HG03095 (cell line): ENCODE data around the gene SLC25A13.

Experiments
- ATAC-seq: cut with Tn5 transposase; IDR thresholded peaks from one replicate; pipeline ENCODE4 v1.9.1; 2021; ENCODE audit warnings: moderate library complexity; ENCODE audit not compliant: unreplicated experiment

Gene SLC25A13

GRCh38 chr7:96326752-96327151, 4.9 kb upstream of the SLC25A13 start:
- ATAC-seq, result peak; percentile 31

DNA sequence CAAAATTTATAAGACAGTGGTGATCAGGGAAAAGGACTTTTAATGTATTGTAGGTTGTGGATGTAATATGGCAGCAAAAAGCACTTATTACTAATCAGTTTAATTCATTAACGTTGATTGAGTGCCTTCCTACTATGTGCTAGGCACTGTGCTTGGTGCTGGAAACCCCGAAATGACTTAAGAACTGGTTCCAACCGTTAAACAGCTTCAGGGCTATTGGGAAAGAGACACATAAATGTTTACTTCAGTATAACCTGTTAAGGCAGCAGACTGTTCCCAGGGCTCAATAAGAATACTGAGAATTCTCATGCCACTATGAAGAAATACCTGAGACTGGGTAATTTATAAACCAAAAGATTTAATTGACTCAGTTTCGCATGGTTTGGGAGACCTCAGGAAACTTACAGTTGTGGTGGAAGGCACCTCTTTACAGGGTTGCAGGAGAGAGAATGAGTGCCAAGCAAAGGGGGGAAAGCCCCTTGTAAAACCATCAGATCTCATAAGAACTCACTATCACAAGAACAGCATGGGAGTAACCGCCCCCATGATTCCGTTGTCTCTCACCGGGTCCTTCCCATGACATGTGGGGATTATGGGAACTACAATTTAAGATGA, 1.1 kb upstream of the SLC25A13 start:
- ATAC-seq, result no peak

- no peak for ATAC-seq
These were observed 436 bp upstream of the SLC25A13 start for GRCh38 chr7:96322373-96322695.

DNA sequence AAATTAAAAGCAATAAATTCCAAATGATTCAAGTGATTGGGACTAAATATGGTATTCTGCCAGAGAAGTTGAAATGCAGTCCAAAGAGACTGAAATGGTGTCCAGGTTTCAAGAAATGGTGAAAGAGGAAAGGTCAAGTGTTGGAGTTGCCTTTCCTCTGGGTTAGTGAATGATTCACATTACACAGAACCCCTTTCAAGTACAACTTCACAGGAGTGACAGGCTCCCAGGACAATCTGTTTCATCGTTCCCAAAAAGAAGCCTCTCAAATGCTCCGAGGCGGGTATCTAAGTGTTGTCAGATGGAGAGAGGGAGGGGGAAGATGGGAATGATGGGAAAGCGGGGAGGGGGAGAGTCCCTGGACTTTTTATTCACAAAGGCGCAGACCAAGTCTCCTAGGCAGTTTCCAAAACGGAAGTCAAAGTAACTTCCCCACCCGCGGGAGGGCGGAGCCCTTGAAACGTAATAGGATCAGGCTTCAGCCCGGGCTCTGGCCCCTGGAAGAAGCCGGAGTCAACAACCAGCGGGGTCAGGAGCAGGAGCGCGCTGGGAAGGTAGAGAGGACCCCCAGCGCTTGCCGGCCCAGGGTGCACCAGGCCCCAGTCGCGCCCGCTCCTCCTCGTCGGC, 754 bp downstream of the SLC25A13 start:
- ATAC-seq, result peak; percentile 44

DNA sequence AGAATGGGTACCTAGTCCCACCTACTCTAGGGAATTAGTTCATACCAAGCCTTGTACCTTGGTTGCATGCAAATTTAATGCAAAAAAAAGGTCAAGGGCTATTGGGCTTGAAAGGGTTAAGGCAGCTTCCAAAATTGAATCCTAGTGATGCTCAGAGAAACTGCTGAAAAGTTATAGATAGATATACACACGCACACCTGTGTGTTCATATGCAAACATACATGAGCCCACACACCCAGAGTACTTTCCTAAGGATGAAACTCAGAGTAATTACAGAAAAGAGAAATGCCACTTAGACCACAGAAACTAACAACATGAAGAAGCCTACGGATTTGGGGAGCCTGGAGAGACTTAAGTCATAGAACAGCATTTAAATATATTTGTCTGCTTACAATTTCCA, 1.5 kb downstream of the SLC25A13 start:
- peak; percentile 34 for ATAC-seq

DNA sequence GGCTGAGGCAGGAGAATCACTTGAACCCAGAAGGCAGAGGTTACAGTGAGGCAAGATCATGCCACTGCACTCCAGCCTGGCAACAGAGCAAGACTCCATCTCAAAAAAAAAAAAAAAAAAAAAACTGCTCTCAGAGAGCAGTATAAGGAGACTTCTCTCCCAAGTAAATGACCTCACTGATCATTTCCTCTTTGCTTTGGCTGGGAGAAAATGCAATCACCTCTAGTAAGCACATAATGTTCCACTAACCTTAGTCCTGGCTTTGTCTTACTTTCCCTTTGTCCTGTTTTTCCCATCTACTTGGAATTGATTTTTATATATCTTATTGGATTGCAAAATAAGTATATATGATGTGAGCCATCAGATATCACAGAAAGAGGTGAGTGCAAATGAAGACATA, 2.5 kb downstream of the SLC25A13 start:
- ATAC-seq, result no peak

DNA sequence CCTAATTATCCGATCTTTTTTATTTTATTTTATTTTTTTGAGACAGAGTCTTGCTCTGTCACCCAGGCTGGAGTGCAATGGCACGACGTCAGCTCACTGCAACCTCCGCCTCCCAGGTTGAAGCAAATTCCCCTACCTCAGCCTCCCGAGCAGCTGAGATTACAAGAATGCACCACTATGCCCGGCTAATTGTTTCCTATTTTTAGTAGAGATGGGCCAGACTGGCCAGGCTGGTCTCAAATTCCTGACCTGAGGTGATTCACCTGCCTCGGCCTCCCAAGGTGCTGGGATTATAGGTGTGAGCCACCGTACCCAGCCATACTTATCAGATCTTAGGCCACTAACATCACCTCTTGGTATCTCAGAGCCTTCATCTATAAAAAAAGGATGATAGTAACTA, 4.9 kb downstream of the SLC25A13 start:
- ATAC-seq, result no peak

DNA sequence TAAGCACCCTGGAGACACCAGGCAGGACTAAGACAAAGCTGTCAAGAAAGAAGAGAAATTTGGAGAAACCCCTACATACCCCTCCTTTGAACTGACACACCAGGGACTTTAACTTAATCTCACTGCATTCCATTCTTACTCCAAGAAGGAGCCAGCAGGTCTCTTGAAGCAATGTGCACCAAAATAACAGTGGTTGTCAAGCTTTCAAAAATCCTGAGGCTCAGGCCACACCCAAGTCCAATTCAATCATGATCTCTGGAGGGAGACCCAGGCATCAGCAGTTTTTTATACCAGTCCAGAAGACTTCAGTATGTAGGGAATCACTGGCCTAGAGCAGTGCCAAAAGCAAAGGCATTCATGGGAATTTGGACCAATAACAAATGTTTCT, 6.8 kb downstream of the SLC25A13 start:
- ATAC-seq, result no peak

DNA sequence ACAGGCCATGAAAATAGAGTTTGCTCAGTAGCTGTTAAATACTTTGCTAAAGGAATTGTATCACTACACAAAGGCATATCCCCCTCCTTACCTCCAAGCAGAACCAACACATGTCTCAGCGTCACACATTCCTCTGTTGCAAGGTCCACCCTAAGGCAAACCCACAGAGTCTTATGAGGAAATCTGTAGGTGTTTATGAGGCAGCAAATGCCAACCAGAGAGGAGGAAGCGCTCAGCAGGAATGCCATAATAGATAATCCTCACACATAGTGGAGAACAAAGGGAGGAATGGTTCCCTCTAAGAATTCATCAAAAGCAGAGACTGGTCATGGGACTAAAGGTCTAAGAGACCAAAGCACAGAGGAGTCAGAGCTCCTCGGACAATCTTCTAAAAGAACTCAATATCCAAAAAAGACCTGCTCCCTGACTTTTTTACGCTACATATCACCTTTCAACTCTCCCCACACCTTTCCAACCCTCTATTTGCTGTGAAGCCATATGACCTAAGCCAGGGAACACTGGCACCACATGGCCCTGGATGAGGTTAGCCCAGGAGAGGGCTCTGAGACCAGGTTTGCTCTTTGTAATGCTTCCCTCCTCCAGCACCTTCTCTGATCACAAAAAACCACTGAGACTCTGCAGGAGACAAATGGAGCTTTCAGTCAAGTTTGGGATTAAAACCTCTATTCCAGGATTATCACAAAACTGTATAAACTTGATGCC, 7.3 kb downstream of the SLC25A13 start:
- no peak for ATAC-seq

GRCh38 chr7:96313940-96314339, 8.0 kb downstream of the SLC25A13 start:
- no peak for ATAC-seq

GRCh38 chr7:96312502-96312901, 9.4 kb downstream of the SLC25A13 start:
- ATAC-seq, result no peak

GRCh38 chr7:96311967-96312366, 9.9 kb downstream of the SLC25A13 start:
- no peak for ATAC-seq

GRCh38 chr7:96310110-96310509, 11.8 kb downstream of the SLC25A13 start:
- no peak for ATAC-seq

DNA sequence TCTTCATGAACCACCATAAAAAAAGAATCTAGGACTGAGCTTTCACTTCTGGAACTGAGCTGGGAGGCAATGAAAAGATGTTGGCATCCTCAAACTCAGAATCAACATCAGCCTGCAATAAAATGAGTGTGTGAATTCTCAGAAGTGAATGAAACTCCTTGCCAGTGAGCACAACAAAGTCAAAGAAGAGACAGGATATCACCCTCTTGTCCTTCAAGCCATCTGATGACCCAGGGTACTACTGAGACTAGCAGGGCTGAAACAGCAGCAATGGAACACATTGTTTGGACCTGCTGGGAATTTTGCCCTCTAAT, 13.0 kb downstream of the SLC25A13 start:
- ATAC-seq, result no peak

DNA sequence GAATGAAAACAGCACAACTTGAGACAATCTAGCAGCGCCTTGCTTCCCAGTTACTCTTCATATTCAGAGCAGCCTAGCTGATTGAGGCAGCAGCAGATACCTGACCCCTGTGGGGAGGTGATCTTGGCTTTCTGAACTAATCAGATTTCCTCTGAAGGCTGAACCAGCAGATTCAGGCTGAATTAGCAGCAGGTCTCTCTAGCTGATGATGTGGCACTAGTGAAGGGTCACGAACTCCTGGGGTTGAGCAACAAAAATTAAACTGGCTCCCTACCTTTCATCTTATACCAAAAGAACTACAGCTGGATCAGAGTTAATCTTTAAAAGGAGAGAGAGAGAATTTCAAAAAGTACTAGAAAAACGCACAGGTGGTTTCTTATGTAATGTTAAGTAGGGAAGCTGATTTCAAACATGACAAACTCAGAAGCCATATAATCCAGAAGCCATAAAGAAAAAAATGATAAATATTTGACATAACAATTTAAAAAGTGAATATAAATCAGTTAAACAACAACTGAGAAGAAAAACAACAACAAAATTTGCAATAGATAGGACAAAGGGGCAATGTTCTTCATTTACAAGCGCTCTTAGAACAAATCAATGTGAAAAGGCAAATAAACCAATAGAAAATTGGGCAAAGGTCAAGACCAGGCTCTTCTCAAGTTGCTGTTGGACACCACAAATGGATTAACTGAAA, 13.5 kb downstream of the SLC25A13 start:
- ATAC-seq, result no peak

DNA sequence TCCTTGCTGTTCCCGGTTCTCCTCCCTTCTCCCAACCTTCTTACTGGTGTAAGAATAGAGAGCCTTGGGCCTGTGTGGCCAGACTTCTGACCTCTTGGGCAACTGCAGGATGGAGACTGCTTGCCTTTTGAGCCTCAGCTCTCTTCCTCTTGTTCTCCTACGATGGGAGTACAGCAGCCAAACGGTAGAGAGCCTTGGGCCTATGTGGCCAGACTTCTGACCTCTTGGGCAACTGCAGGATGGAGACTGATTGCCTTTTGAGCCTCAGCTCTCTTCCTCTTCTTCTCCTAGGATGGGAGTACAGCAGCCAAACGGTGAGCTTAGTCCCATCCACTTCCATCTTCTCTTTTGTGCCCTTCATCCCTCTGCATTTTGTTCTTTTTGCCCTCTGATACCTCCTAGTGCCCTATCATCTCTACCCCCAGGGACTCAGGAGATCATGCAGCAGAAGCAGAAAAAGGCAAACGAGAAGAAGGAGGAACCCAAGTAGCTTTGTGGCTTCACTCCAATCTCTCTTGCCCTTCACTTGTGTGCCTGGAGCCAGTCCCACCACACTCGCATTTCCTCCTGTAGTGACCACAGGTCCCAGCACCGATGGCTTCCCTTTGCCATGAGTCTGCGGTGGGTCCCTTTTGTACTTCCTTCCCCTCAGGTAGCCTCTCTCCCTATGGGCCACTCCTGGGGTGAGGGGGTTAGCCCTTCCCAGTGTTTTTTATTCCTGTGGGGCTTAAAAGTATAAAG, 15.3 kb downstream of the SLC25A13 start:
- no peak for ATAC-seq

DNA sequence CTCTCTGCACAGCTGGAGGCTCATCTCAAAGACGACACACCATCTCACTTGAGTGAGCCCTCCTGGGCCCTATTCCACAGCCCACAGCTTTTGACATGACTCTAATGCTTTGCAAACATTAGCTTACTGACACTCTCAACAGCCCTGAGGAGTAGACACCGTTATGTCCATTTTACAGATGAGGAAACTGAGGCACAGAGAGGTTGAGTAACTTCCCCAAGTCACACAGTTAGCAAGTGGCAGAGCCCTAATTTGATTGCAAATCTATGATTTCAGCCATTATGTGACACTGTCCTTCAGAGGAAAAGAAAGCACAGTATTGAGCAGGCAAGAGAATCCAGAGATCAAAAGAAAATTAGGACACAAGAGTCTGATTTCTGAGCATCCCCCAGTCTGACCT, 16.0 kb downstream of the SLC25A13 start:
- no peak for ATAC-seq

DNA sequence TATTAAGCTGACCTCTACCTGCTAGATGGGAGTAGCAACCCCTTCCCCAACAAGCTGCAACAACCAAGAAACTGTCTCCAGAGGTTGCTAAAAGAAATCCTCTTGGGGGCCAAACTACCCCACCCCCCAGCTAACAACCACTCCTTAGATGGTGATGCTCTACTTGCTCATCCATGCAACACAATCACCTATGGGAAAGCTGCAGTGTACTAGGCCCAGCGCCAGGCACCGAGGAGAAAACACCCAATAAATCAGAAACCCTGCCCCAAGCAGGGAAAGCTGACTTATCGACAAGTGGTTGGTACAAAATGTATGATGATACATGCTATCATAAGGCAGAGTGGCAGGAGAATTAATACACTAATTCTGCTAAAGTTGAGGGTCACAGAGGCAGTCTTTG, 17.3 kb downstream of the SLC25A13 start:
- no peak for ATAC-seq

DNA sequence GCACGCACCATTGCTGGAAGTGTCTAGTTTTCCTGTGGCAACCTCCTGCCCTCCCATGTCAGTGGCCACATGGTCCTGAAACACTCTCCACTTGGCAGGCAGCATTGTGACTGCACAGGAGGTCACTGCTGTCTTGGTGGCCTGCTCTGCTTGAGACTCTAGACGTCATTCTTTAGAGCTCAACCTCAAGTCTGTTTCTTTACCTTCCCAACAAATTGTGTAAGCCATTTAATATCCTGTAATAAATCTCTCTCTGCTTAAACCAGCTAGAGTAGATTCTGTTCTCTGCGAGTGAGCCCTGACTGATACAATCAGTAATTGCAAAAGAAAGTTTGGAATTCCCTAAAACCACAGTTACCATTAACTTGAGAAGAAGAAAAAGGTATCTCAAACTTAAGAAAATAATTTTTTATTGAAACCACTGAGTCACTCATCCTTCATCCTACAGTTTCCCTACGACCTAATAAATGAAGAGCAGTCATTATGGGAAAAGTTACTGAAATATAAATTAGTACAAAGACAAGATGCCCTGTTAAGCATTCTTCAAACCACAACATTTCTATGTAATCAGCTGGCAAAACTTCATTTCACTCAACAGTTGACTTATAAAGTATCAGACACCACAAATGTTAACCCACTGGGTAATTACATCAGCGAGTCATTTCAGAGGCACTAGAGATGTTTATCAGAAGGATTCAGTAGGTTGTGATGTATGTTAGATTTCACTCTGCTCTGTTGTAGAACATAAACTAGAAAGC, 18.0 kb downstream of the SLC25A13 start:
- no peak for ATAC-seq

DNA sequence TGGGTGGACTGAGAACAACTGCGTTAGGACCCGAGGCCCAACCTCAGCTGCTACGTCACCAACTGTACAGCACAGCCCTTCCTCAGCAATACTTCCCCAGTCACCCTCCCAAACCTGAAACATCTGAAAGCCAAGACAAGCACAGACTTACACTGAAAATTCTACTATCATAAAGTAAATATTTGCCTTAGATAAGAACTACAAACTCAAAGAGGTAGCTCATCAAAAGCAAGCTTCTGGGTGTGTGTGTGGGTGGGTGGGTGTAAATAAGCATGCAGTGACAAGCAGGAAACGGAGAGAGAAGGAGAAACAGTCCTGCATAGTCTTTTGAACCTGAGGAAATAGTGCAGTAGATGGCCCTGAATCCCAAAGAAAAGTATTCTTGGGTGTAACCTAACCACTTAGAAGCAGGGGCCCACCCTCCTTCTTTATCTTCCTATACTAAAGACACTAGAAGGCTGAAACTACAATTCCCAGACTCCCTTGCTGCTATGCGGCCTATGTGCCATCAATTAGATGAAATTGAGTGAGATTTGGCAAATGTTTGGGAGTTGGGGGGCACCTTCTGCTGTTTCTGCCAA, 18.7 kb downstream of the SLC25A13 start:
- no peak for ATAC-seq
